ENCODE data around the gene ZNF521.

- TF ChIP-seq CTCF (IDR thresholded peaks at IDR 0.05): no peak
- TF ChIP-seq POLR2A (IDR thresholded peaks at IDR 0.05): no peak
These were observed 122.9 kb downstream of the ZNF521 start for GRCh38 chr18:25229081-25229480.

All from thyroid gland (tissue), 4 donors.